Upper lobe of left lung (tissue), 6 donors: ENCODE results near the gene GRIK4. TPM values are rescaled to one million over a fixed set of nuclear protein-coding genes. Genes with fewer than 3 reads are reported as not detected.

Experiments used
- ATAC-seq, 2 donors: fragments of 200-7000 bp; cut with Tn5 transposase; one replicate each; pipeline ENCODE4 v1.9.1; 2022; ENCODE audit warnings: mild to moderate bottlenecking in 2 of 2, moderate library complexity in 2 of 2; ENCODE audit not compliant: low FRiP score in 2 of 2
- DNase-seq, 2 donors: peaks; one replicate each; pipeline ENCODE4 v3.0.0-alpha.2; 2019 to 2020
- H3K27ac ChIP-seq, 4 donors: fragments of 200-600 bp; sonication (generic); one replicate each; pipeline ENCODE4 v1.5.1; 2016 to 2019
- H3K27me3 ChIP-seq, 4 donors: fragments of 200-600 bp; sonication (generic); one replicate each; pipeline ENCODE4 v1.5.1; 2017 to 2019
- H3K36me3 ChIP-seq, 4 donors: fragments of 200-600 bp; sonication (generic); one replicate each; pipeline ENCODE4 v1.5.1; 2016 to 2019
- H3K4me1 ChIP-seq, 4 donors: fragments of 200-600 bp; sonication (generic); one replicate each; pipeline ENCODE4 v1.5.1; 2018 to 2019
- H3K4me3 ChIP-seq, 4 donors: fragments of 200-600 bp; sonication (generic); one replicate each; pipeline ENCODE4 v1.5.1; 2017 to 2019; ENCODE audit warnings: mild to moderate bottlenecking in 2 of 4, moderate library complexity in 1 of 4
- H3K9me3 ChIP-seq, 4 donors: fragments of 200-600 bp; sonication (generic); one replicate each; pipeline ENCODE4 v1.5.1; 2018 to 2019
- EP300 ChIP-seq, 4 donors: sonication (generic); formaldehyde crosslinking; IDR thresholded peaks; one replicate each; pipeline ENCODE4 v1.5.1; 2017; ENCODE audit warnings: antibody characterized with exemption in 4 of 4, control low read depth in 2 of 4
- POLR2A ChIP-seq, 4 donors: fragments of 450-650 bp; IDR thresholded peaks; one replicate each; pipeline ENCODE4 v1.5.1; 2016 to 2017; ENCODE audit warnings: antibody characterized with exemption in 4 of 4, mild to moderate bottlenecking in 2 of 4
- POLR2AphosphoS5 ChIP-seq, 2 donors: sonication (generic); formaldehyde crosslinking; IDR thresholded peaks; one replicate each; pipeline ENCODE4 v1.5.1; 2017; ENCODE audit warnings: antibody characterized with exemption in 2 of 2
- WGBS, 2 donors: methylation state at CpG; one replicate each; pipeline ENCODE4 v1.1.5; 2017 to 2018; 5-methylcytosine and 5-hydroxymethylcytosine counted together
- total RNA-seq, 6 donors: library from RNA; depleted of rRNA in 4 of 6; stranded (reverse); fragments of >200 nt in 4 of 6; gene quantifications; one replicate each; pipeline versions ENCODE4 v1.1.0 to v1.2.1, GENCODE V29; 2016 to 2021
- TF ChIP-seq, protein P1 (sequence below), 6 experiments: fragments of 450-650 bp in 4 of 6; fragments of 200-600 bp in 2 of 6; sonication (generic) in 2 of 6; IDR thresholded peaks; one replicate each; pipeline ENCODE4 v1.5.1; 2016 to 2019; ENCODE audit warnings: antibody characterized with exemption in 6 of 6
- donor health status: DM: no; HTN: no; CAD: no; lungs with moderate emphysema.
- donor health status: DM: no; HTN: yes; CAD: no; lungs with severe emphysema.

Gene GRIK4
- total RNA-seq, 6 donors from 2014 or later, result 0.30 to 8.4 (median 0.78) TPM

DNA sequence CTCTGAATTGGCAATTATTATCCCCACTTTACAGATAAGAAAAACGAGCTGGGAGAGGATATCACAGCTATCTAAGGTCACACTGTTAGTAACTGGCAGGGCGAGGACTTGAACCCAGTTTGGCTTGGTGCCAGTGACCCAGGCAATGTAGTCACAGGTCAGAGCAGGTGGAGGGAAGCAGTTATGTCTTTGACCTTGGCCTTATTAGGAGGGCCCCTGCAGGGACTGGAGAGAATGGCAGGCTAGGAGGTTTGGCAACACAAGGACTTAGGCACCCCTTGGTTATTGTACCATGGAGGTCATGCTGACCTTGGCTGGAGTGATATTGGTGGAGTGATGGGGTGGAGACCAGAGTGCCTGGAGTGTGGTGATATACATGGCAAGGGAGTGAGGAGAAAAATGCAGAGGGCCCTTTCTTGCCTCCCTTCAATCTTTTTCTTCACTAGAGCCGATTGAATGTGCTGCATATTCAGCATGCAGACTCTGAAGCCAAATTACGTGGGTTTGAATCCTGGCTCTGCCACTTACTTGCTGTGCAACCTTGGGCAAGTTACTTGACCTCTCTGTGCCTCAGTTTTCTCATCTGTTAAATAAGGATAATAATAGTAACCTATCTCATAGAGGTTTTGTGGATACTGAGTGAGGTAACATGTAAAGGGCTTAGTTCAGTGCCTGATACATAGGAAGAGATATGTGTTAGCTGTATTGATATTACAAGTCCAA is 419.7 kb downstream of the GRIK4 start:
- no peaks in the 10 kb centered on the region for H3K36me3 ChIP-seq
- DNase-seq (no peak), ATAC-seq (no peak)
- TF ChIP-seq, protein P1, sequence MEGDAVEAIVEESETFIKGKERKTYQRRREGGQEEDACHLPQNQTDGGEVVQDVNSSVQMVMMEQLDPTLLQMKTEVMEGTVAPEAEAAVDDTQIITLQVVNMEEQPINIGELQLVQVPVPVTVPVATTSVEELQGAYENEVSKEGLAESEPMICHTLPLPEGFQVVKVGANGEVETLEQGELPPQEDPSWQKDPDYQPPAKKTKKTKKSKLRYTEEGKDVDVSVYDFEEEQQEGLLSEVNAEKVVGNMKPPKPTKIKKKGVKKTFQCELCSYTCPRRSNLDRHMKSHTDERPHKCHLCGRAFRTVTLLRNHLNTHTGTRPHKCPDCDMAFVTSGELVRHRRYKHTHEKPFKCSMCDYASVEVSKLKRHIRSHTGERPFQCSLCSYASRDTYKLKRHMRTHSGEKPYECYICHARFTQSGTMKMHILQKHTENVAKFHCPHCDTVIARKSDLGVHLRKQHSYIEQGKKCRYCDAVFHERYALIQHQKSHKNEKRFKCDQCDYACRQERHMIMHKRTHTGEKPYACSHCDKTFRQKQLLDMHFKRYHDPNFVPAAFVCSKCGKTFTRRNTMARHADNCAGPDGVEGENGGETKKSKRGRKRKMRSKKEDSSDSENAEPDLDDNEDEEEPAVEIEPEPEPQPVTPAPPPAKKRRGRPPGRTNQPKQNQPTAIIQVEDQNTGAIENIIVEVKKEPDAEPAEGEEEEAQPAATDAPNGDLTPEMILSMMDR (IDR thresholded peaks at IDR 0.05), result no peak
- TF ChIP-seq EP300 (IDR thresholded peaks at IDR 0.05), result no peak
- TF ChIP-seq POLR2A (IDR thresholded peaks at IDR 0.05), result no peak
- no peak for TF ChIP-seq POLR2AphosphoS5 (IDR thresholded peaks at IDR 0.05)
- 83 to 86% methylated on average over 4 of the region's 4 CpGs for WGBS, 2 donors
- no peaks in the 10 kb centered on the region for H3K9me3 ChIP-seq
- no peaks in the 10 kb centered on the region for H3K4me1 ChIP-seq
- H3K4me3 ChIP-seq, result no peak overlapping the region
- no peaks in the 10 kb centered on the region for H3K27me3 ChIP-seq
- no peak overlapping the region for H3K27ac ChIP-seq

DNA sequence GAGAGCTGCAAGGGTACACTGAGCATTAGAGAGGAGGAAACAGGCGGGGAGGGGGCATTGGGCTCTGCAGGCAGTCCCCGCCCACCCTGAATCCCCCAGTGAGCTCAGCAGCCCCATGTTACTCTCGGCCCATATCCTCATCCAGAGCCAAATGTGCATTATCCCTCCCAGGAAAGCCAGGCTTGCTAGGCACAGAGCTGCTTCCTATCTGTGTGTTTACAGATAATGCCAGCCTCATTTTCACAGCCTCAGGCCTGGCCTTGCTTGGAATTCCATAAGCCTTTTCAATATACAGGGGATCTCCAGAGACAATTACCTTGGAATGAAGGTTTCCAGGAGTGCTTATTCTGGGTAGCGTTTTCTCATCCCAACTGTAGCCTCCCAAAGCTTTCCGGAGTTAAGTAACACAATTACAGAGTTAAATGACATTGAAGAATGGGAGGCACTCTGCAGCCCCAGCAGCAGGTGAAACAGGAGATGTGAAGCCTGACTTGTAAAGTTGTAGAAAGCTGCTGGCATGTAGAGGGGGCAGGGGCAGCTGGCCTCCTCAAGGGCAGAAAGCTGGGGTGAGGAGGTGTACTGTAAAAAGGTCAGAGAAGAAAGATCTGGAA is 420.9 kb downstream of the GRIK4 start:
- H3K4me3 ChIP-seq, result no peak overlapping the region
- H3K27me3 ChIP-seq, result no peaks in the 10 kb centered on the region
- no peak for ATAC-seq
- WGBS, 2 donors, result 67 to 71% methylated on average over 5 of the region's 5 CpGs
- TF ChIP-seq EP300 (IDR thresholded peaks at IDR 0.05) (no peak), POLR2AphosphoS5 (IDR thresholded peaks at IDR 0.05) (no peak), POLR2A (IDR thresholded peaks at IDR 0.05) (no peak)
- TF ChIP-seq, protein P1 (IDR thresholded peaks at IDR 0.05), result no peak
- H3K27ac ChIP-seq, result no peak overlapping the region
- no peaks in the 10 kb centered on the region for H3K9me3 ChIP-seq
- no peaks in the 10 kb centered on the region for H3K36me3 ChIP-seq
- H3K4me1 ChIP-seq, result no peaks in the 10 kb centered on the region
- no peak for DNase-seq

DNA sequence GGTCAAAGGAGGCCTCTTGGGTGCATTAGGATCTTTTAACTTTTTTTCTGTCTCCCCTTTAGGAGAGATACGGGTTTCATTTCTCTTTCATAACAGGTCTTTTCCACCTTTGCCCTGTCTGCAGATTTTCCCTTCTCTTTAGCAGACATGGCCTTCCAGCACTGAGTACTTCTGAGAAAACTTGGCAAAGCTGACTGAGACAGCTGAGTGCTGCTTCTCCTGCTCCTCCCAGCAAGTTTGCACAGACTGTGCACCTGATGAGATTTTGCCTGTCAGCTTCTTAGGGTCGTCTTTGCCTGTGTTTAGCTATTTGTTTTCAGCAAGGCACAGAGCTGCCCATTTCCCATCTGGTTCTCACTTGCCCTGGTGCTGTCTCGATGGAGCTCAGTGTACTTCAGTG is 424.8 kb downstream of the GRIK4 start:
- WGBS, 2 donors, result 65 to 68% methylated on average over 3 of the region's 3 CpGs
- H3K4me1 ChIP-seq, result no peaks in the 10 kb centered on the region
- DNase-seq, result no peak
- no peak overlapping the region for H3K4me3 ChIP-seq
- H3K36me3 ChIP-seq, result no peaks in the 10 kb centered on the region
- no peak for ATAC-seq
- no peak overlapping the region for H3K27ac ChIP-seq
- H3K27me3 ChIP-seq, result no peaks in the 10 kb centered on the region
- TF ChIP-seq EP300 (IDR thresholded peaks at IDR 0.05) (no peak), POLR2AphosphoS5 (IDR thresholded peaks at IDR 0.05) (no peak)
- H3K9me3 ChIP-seq, result no peaks in the 10 kb centered on the region

DNA sequence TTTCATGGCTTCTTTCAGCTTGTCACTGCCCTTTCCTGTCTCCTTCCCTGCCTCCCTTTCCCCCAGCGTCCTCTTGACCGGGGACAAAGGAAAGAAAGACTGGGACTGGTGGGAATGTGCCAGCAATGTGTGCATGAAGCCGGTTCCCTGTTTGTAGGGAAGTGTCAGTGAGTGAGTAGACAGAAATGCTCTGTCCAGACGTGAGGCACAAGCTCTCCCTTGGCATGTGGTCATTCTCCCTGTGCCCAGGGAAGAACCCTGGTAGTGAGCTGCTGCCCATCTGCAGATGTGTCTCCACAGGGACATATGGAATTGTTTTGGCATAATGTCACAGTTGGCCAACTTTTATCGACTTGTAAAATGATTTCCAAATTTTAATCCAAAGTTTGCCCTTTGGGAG is 426.0 kb downstream of the GRIK4 start:
- TF ChIP-seq EP300 (IDR thresholded peaks at IDR 0.05) (no peak), POLR2A (IDR thresholded peaks at IDR 0.05) (no peak), POLR2AphosphoS5 (IDR thresholded peaks at IDR 0.05) (no peak)
- TF ChIP-seq, protein P1 (IDR thresholded peaks at IDR 0.05), result no peak
- H3K9me3 ChIP-seq, result no peaks in the 10 kb centered on the region
- WGBS, 2 donors, result 36 to 52% methylated on average over 5 of the region's 5 CpGs
- DNase-seq (no peak), ATAC-seq (no peak)
- no peaks in the 10 kb centered on the region for H3K4me1 ChIP-seq
- H3K36me3 ChIP-seq, result no peaks in the 10 kb centered on the region
- no peaks in the 10 kb centered on the region for H3K27me3 ChIP-seq
- no peak overlapping the region for H3K4me3 ChIP-seq
- H3K27ac ChIP-seq, result no peak overlapping the region

DNA sequence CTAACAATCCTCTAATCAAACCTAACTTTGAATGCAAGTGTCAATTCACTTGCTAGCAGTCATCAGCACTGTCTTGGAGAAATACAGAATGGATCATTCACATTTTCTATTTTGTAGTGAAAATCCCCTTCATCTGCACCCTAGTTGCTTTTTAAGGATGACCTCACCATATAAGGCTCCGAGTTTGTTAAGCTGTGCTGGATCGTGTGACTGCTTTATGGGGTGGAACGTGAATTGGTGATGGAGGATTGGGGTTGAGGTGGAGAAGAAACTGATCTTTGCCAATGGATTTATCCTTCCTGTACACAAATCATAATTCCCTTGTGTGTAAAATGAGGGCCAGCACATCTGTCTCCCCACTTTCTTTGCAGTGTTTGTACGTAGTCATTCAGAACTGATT is 426.7 kb downstream of the GRIK4 start:
- H3K27me3 ChIP-seq, result no peaks in the 10 kb centered on the region

More for the DNA sequence above, 426.7 kb downstream of the GRIK4 start:
- no peaks in the 10 kb centered on the region for H3K4me1 ChIP-seq
- no peak overlapping the region for H3K27ac ChIP-seq
- TF ChIP-seq EP300 (IDR thresholded peaks at IDR 0.05) (no peak), POLR2A (IDR thresholded peaks at IDR 0.05) (no peak), POLR2AphosphoS5 (IDR thresholded peaks at IDR 0.05) (no peak)
- TF ChIP-seq, protein P1 (IDR thresholded peaks at IDR 0.05), result no peak
- WGBS, 2 donors, result 64% methylated on average over 4 of the region's 4 CpGs
- no peaks in the 10 kb centered on the region for H3K36me3 ChIP-seq
- ATAC-seq (no peak), DNase-seq (no peak)
- H3K9me3 ChIP-seq, result no peaks in the 10 kb centered on the region
- H3K4me3 ChIP-seq, result no peak overlapping the region
